H1 (cell line): Measurements from ENCODE around the gene CHD5. TPM values are rescaled to one million over a fixed set of nuclear protein-coding genes. Genes with fewer than 3 reads are reported as not detected.

Source experiments
- CHD7 ChIP-seq: fragments of 300-600 bp; sonication (generic); IDR thresholded peaks from 2 replicates; pipeline ENCODE4 v1.7.1; 2012; ENCODE audit warnings: low read length, moderate library complexity, mild to moderate bottlenecking, inconsistent platforms; ENCODE audit not compliant: insufficient replicate concordance
- polyA plus RNA-seq, 7 experiments: library from polyadenylated mRNA; depleted of rRNA in 3 of 7; stranded (reverse) in 5 of 7; unstranded in 2 of 7; fragments of >200 nt in 5 of 7; fragments of 200-250 nt in 2 of 7; gene quantifications; 1 replicate in 5 of 7; 2 replicates in 1 of 7; 4 replicates in 1 of 7; pipeline versions ENCODE4 v1.2.1 to v1.2.3, GENCODE V29; 2011 to 2013; ENCODE audit warnings: missing spikeins in 2 of 7, mixed read lengths in 2 of 7
- total RNA-seq: library from RNA; stranded (reverse); fragmentation: NEBNext Ultra II Directional; extraction: Animal tissue kit (Norgen Biotek cat#: 25700); gene quantifications from 2 replicates; pipeline ENCODE4 v1.2.1, GENCODE V29; 2021

The CHD5 gene
- total and polyA plus RNA-seq, 2 of the 8 experiments (the other 6 are each of a cell fraction or from before 2014, with no cell fraction given) = 0.42 to 1.8 TPM

- no peak for TF ChIP-seq CHD7
Measured at GRCh38 chr1:6149597-6149996, 30.5 kb downstream of the CHD5 start (continued).
